Esophagus muscularis mucosa (tissue), 4 donors: ENCODE data around the gene PLCH1. TPM values are rescaled to one million over a fixed set of nuclear protein-coding genes. Genes with fewer than 3 reads are reported as not detected.

Experiments
- DNase-seq: peaks from one replicate; pipeline ENCODE4 v3.0.0-alpha.2; 2017; ENCODE audit errors: extremely low spot score
- H3K27ac ChIP-seq, 4 donors: fragments of 200-600 bp; sonication (generic); replicated peaks in 1 of 4; 1 replicate in 3 of 4; 2 replicates in 1 of 4; pipeline ENCODE4 v1.5.1; 2016 to 2019; ENCODE audit warnings: mild to moderate bottlenecking in 1 of 4
- H3K27me3 ChIP-seq, 4 donors: fragments of 200-600 bp; sonication (generic); one replicate each; pipeline versions ENCODE4 v1.5.1 to v1.6.0; 2016 to 2019
- H3K36me3 ChIP-seq, 4 donors: fragments of 200-600 bp; sonication (generic); one replicate each; pipeline ENCODE4 v1.5.1; 2016 to 2019
- H3K4me1 ChIP-seq, 4 donors: fragments of 200-600 bp; sonication (generic); one replicate each; pipeline ENCODE4 v1.5.1; 2016 to 2019
- H3K4me3 ChIP-seq, 4 donors: fragments of 200-600 bp; sonication (generic); 1 replicate in 2 of 4; 2 replicates in 2 of 4; pipeline ENCODE4 v1.5.1; 2016 to 2019; ENCODE audit warnings: mild to moderate bottlenecking in 4 of 4, moderate library complexity in 1 of 4
- H3K9me3 ChIP-seq, 4 donors: fragments of 200-600 bp; sonication (generic); 1 replicate in 3 of 4; 2 replicates in 1 of 4; pipeline ENCODE4 v1.5.1; 2016 to 2019
- CTCF ChIP-seq, 3 experiments: fragments of 200-600 bp in 2 of 3; fragments of 450-650 bp in 1 of 3; sonication (generic) in 2 of 3; IDR thresholded peaks; one replicate each; pipeline ENCODE4 v1.5.1; 2017 to 2019; ENCODE audit warnings: antibody characterized with exemption in 3 of 3, mild to moderate bottlenecking in 2 of 3, moderate library complexity in 1 of 3
- EP300 ChIP-seq: sonication (generic); formaldehyde crosslinking; IDR thresholded peaks from one replicate; pipeline ENCODE4 v1.6.1; 2017; ENCODE audit warnings: antibody characterized with exemption
- POLR2A ChIP-seq: fragments of 450-650 bp; IDR thresholded peaks from one replicate; pipeline ENCODE4 v1.6.1; 2017; ENCODE audit warnings: antibody characterized with exemption, moderate library complexity, mild to moderate bottlenecking, low read depth
- POLR2AphosphoS5 ChIP-seq, 2 donors: sonication (generic); formaldehyde crosslinking; IDR thresholded peaks; one replicate each; pipeline ENCODE4 v1.6.1; 2017; ENCODE audit warnings: antibody characterized with exemption in 2 of 2
- WGBS: methylation state at CpG from one replicate; pipeline ENCODE4 v1.1.5; 2018; 5-methylcytosine and 5-hydroxymethylcytosine counted together
- intact Hi-C: fragments of 100-400 bp; cut with DNase I; formaldehyde crosslinking; loops from one replicate; pipeline ENCODE4 v1.15.1; 2023
- total RNA-seq, 4 donors: library from RNA; depleted of rRNA; stranded (reverse); fragments of >200 nt; gene quantifications; one replicate each; pipeline versions ENCODE4 v1.1.0 to v1.2.1, GENCODE V29; 2016

PLCH1 gene
- total RNA-seq, 4 donors from 2014 or later: under 0.01 to 0.52 (median 0.36) TPM

GRCh38 chr3:155661760-155662159 lies 83.1 kb downstream of the PLCH1 start:
- peaks cover 0 to 18% (median 13%) of the 10 kb centered on the region in 4 donors for H3K4me1 ChIP-seq
- no peaks in the 10 kb centered on the region for H3K27me3 ChIP-seq
- no peak overlapping the region for H3K27ac ChIP-seq
- TF ChIP-seq POLR2A (no peak), POLR2AphosphoS5 (IDR thresholded peaks at IDR 0.05) (no peak)
- intact Hi-C loops: no loop called here
- H3K9me3 ChIP-seq: no peaks in the 10 kb centered on the region
- no peak overlapping the region for H3K4me3 ChIP-seq
- H3K36me3 ChIP-seq: no peaks in the 10 kb centered on the region
- DNase-seq: no peak

GRCh38 chr3:155661042-155661441 lies 83.8 kb downstream of the PLCH1 start:
- Histone ChIP-seq H3K9me3 (no peaks in the 10 kb centered on the region), H3K27ac (no peak overlapping the region), H3K27me3 (no peaks in the 10 kb centered on the region), H3K4me3 (no peak overlapping the region), H3K4me1 (peaks cover 0 to 18% (median 13%) of the 10 kb centered on the region in 4 donors), H3K36me3 (no peaks in the 10 kb centered on the region)
- 73% methylated on average over 1 of the region's 1 CpG for WGBS
- TF ChIP-seq POLR2A (no peak), CTCF (IDR thresholded peaks at IDR 0.05) (no peak), EP300 (no peak), POLR2AphosphoS5 (IDR thresholded peaks at IDR 0.05) (no peak)
- no peak for DNase-seq
- intact Hi-C loops: no loop called here

GRCh38 chr3:155658671-155659261 lies 86.1 kb downstream of the PLCH1 start:
- no peak for TF ChIP-seq POLR2A
- no peak for TF ChIP-seq POLR2AphosphoS5 (IDR thresholded peaks at IDR 0.05)
- TF ChIP-seq CTCF (IDR thresholded peaks at IDR 0.05): no peak
- no peak for TF ChIP-seq EP300
- no peak overlapping the region for H3K27ac ChIP-seq
- H3K4me1 ChIP-seq: peaks cover 0 to 3% (median 0%) of the 10 kb centered on the region in 4 donors
- H3K27me3 ChIP-seq: no peaks in the 10 kb centered on the region
- no peak overlapping the region for H3K4me3 ChIP-seq
- 91% methylated on average over 4 of the region's 4 CpGs for WGBS
- no peaks in the 10 kb centered on the region for H3K36me3 ChIP-seq
- intact Hi-C loops: no loop called here
- DNase-seq: no peak
- H3K9me3 ChIP-seq: no peaks in the 10 kb centered on the region

GRCh38 chr3:155658006-155658405 lies 86.9 kb downstream of the PLCH1 start:
- no peak for DNase-seq
- no peaks in the 10 kb centered on the region for H3K9me3 ChIP-seq
- H3K4me3 ChIP-seq: no peak overlapping the region
- TF ChIP-seq POLR2AphosphoS5 (IDR thresholded peaks at IDR 0.05): no peak
- TF ChIP-seq CTCF (IDR thresholded peaks at IDR 0.05): no peak
- no peak for TF ChIP-seq EP300
- TF ChIP-seq POLR2A: no peak
- H3K4me1 ChIP-seq: no peaks in the 10 kb centered on the region
- H3K36me3 ChIP-seq: no peaks in the 10 kb centered on the region
- no peak overlapping the region for H3K27ac ChIP-seq
- no peaks in the 10 kb centered on the region for H3K27me3 ChIP-seq
- intact Hi-C loops: no loop called here
- WGBS: 93% methylated on average over 5 of the region's 5 CpGs

GRCh38 chr3:155657161-155657560 lies 87.7 kb downstream of the PLCH1 start:
- DNase-seq: no peak
- Histone ChIP-seq H3K9me3 (no peaks in the 10 kb centered on the region), H3K4me3 (no peak overlapping the region), H3K4me1 (peaks cover 0 to 4% (median 2%) of the 10 kb centered on the region in 4 donors), H3K27me3 (no peaks in the 10 kb centered on the region), H3K27ac (no peak overlapping the region), H3K36me3 (no peaks in the 10 kb centered on the region)
- no peak for TF ChIP-seq CTCF (IDR thresholded peaks at IDR 0.05)
- TF ChIP-seq EP300: no peak
- TF ChIP-seq POLR2AphosphoS5 (IDR thresholded peaks at IDR 0.05): no peak
- no peak for TF ChIP-seq POLR2A
- intact Hi-C loops: loop anchor here (1.0 kb wide), 1 partner anchor 20 kb away; no protein-coding TSS in a partner anchor
- 89% methylated on average over 4 of the region's 4 CpGs for WGBS
